Esophagus (tissue), 2 donors: ENCODE data around the gene GABRG3. TPM values are rescaled to one million over a fixed set of nuclear protein-coding genes. Genes with fewer than 3 reads are reported as not detected.
A peak's percentile ranks its signal among the peaks of the same experiment; 100 is the strongest.

Experiments used
- H3K27ac ChIP-seq, 2 donors: one replicate each; pipeline ENCODE4 v1.5.1; 2013; ENCODE audit warnings: low read depth in 2 of 2, mild to moderate bottlenecking in 2 of 2, inconsistent platforms in 1 of 2, low read length in 1 of 2, moderate library complexity in 1 of 2
- H3K27me3 ChIP-seq, 2 donors: one replicate each; pipeline ENCODE4 v1.6.1; 2013; ENCODE audit warnings: low read length in 2 of 2, control low read depth in 1 of 2, mild to moderate bottlenecking in 1 of 2; ENCODE audit not compliant: insufficient read depth in 2 of 2, control insufficient read depth in 1 of 2
- H3K36me3 ChIP-seq, 2 donors: one replicate each; pipeline ENCODE4 v1.6.1; 2013; ENCODE audit warnings: low read length in 1 of 2; ENCODE audit not compliant: control insufficient read depth in 2 of 2, insufficient read depth in 2 of 2
- H3K4me1 ChIP-seq, 2 donors: one replicate each; pipeline ENCODE4 v1.6.1; 2013; ENCODE audit warnings: low read length in 1 of 2; ENCODE audit not compliant: control insufficient read depth in 2 of 2, insufficient read depth in 2 of 2
- H3K4me3 ChIP-seq, 2 donors: one replicate each; pipeline ENCODE4 v1.5.1; 2013; ENCODE audit warnings: low read length in 2 of 2, mild to moderate bottlenecking in 2 of 2, low read depth in 1 of 2, moderate library complexity in 1 of 2
- H3K9me3 ChIP-seq, 2 donors: one replicate each; pipeline ENCODE4 v1.6.1; 2013; ENCODE audit warnings: mild to moderate bottlenecking in 2 of 2, low read depth in 1 of 2, low read length in 1 of 2, moderate library complexity in 1 of 2; ENCODE audit not compliant: control insufficient read depth in 2 of 2, insufficient read depth in 1 of 2
- WGBS, 2 donors: extraction: QIAGEN DNeasy Blood & Tissue Kit; methylation state at CpG; one replicate each; pipeline ENCODE4 v1.1.7; 2013; 5-methylcytosine and 5-hydroxymethylcytosine counted together
- polyA plus RNA-seq, 2 donors: library from polyadenylated mRNA; stranded (reverse); fragments of 200-250 nt; gene quantifications; one replicate each; pipeline ENCODE4 v1.2.3, GENCODE V29; 2013
- donor health status: healthy with polysubstance abuse.
- donor health status: Bipolar disorder and iron deficiency.

GABRG3 gene
- polyA plus RNA-seq, 2 donors: not detected

DNA sequence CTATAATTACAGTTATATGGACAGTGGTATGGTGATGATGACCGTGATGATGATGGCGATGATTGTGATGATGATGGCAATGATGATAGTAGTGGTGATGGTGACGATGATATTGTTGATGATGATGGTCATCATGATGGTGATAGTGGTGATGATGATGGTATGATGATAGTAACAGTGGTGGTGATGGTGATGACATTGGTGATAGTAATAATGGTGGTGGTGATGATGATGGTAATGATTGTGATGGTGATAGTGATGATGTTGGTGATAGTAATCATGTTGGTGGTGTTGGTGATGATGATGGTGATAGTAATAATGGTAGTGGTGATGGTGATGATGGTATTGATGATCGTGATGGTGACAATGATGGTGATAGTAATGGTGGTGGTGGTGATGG is 504.4 kb downstream of the GABRG3 start:
- Histone ChIP-seq H3K4me3 (no peak overlapping the region), H3K9me3 (no peaks in the 10 kb centered on the region), H3K36me3 (no peaks in the 10 kb centered on the region), H3K27ac (no peak overlapping the region), H3K4me1 (peaks cover 0 to 4% of the 10 kb centered on the region in 2 donors), H3K27me3 (no peaks in the 10 kb centered on the region)
- 94 to 96% methylated on average over 4 of the region's 4 CpGs for WGBS, 2 donors

DNA sequence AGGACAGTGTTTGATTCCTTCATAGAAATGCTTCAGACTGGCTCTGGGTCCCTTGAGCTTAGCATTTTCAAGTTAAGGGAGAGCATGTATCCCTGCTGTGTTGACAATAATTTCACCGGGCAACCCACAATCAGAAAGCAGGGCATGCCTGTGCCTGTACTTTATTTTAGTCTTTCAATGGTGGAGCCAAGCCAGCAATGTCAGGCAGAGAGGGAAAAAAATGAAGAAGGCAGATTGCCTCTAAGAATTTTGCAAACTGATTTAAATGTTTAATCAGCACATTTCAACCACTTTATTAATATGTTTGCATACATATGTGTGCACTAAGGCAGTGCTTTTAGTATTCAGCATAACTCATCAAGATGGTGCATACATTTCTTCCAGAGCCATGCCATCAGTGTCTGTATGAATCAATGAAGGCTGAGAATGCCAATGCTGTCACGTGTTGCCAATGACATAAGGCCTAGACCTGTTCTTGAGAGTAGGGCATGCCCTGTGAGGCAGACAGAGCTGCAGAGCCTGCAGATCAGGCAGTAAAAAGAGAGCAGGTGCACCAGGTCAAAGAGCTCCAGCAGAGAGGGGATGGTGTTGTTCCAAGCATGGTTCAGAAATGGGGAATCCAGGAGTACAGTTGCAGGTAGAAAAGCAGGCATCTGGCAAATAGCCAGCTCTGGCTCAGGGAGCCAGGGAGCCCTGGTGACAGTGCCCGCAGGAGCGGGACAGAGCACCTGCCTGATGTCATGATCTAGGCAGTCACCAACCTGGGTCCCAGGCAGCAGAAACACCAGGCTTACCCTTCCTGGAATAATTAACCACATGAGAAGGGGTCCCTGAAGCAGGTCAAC is 508.5 kb downstream of the GABRG3 start:
- H3K27ac ChIP-seq: peak overlapping the region; percentile 76 to 78

DNA sequence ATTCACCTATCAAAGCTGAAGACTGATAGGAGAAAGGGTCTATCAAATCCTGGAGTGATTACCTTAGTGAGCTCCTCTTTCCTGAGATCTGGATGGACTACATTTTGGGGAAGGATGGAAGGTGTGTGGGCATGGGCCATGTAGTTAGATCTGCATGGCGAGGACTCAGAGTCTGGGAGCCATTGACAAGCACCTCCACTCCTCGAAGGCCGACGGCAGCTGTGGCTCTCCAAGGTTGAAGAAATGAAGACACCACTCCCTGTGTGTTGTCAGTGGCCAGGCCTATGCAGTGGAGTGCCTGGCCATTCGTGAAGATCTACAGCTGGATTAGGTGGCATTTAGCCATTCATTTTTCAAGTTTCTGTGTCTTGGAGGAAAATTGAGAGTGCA is 509.2 kb downstream of the GABRG3 start:
- peaks cover 0 to 4% of the 10 kb centered on the region in 2 donors for H3K4me1 ChIP-seq
- 72 to 88% methylated on average over 5 of the region's 5 CpGs for WGBS, 2 donors
- peak overlapping the region; percentile 32 to 78 for H3K27ac ChIP-seq
- H3K4me3 ChIP-seq: no peak overlapping the region
- H3K36me3 ChIP-seq: no peaks in the 10 kb centered on the region
- no peaks in the 10 kb centered on the region for H3K27me3 ChIP-seq
- peaks cover 0 to 2% of the 10 kb centered on the region in 2 donors for H3K9me3 ChIP-seq

More for the DNA sequence above, 508.5 kb downstream of the GABRG3 start:
- Histone ChIP-seq H3K27me3 (no peaks in the 10 kb centered on the region), H3K9me3 (no peaks in the 10 kb centered on the region), H3K4me1 (peaks cover 0 to 4% of the 10 kb centered on the region in 2 donors), H3K36me3 (no peaks in the 10 kb centered on the region), H3K4me3 (no peak overlapping the region)
- 52 to 65% methylated on average over 4 of the region's 4 CpGs for WGBS, 2 donors

DNA sequence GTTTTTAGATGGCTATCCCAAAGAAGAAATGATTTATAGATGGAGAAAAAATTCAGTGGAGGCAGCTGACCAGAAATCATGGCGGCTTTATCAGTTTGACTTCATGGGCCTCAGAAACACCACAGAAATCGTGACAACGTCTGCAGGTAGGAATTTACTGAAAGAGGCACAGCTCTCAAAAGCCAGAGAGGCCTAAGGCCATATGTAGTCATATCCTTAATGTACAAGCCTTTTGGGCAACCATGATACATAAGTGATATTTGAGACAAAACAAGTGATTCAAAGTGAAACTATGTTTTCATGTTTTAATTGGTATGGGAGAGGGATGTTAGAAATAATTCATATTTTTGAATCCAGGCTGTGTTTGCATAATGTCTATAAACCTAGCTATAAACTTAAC is 509.7 kb downstream of the GABRG3 start:
- Histone ChIP-seq H3K27ac (no peak overlapping the region), H3K4me1 (peaks cover 0 to 4% of the 10 kb centered on the region in 2 donors), H3K27me3 (no peaks in the 10 kb centered on the region), H3K9me3 (peaks cover 0 to 2% of the 10 kb centered on the region in 2 donors), H3K36me3 (no peaks in the 10 kb centered on the region), H3K4me3 (no peak overlapping the region)
- WGBS, 2 donors: 70 to 76% methylated on average over 3 of the region's 3 CpGs

DNA sequence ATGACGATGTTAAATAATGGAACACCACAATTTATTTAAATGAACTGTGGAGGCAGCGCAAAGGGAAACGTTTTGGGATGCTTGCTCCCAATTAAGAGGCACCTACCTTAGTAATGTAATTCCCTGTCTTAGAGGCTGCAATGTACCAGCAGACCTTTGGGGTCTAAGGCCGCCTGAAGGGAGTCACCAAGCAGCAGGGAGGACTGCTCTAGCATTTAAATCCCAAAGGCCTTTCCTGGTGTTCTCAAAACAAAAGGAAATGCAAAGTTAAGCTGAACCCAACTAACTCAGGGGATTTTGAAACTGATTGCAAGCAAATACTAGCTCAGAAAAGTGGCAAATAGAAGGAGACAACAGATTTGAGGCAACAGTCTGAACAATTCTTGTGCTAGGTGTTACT is 510.8 kb downstream of the GABRG3 start:
- Histone ChIP-seq H3K27ac (no peak overlapping the region), H3K4me3 (no peak overlapping the region), H3K36me3 (no peaks in the 10 kb centered on the region), H3K4me1 (peaks cover 0 to 4% of the 10 kb centered on the region in 2 donors), H3K9me3 (peaks cover 0 to 2% of the 10 kb centered on the region in 2 donors), H3K27me3 (no peaks in the 10 kb centered on the region)
- WGBS, 2 donors: 72 to 79% methylated on average over 4 of the region's 4 CpGs

DNA sequence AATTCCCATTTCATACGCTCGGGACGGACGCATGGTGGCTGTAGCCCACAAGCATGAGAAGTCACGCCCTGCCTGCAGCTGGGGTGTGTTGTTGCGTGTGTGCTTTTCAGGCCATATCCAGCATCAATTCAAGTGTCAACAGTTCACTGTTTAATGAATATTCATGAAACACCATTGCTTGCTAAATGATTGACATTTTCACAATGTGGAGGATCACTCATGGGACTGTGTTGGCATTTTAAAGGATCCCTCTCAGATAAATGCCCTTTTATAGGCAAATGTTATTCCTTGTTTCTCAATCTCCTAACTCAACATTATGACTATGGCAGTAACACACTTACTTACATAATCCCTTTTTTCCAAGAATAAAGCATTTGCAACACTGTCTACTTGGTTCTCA is 511.3 kb downstream of the GABRG3 start:
- no peak overlapping the region for H3K4me3 ChIP-seq
- no peaks in the 10 kb centered on the region for H3K36me3 ChIP-seq
- peaks cover 0 to 2% of the 10 kb centered on the region in 2 donors for H3K9me3 ChIP-seq
- 90 to 96% methylated on average over 6 of the region's 6 CpGs for WGBS, 2 donors
- no peaks in the 10 kb centered on the region for H3K27me3 ChIP-seq
- peaks cover 0 to 4% of the 10 kb centered on the region in 2 donors for H3K4me1 ChIP-seq
- H3K27ac ChIP-seq: no peak overlapping the region

DNA sequence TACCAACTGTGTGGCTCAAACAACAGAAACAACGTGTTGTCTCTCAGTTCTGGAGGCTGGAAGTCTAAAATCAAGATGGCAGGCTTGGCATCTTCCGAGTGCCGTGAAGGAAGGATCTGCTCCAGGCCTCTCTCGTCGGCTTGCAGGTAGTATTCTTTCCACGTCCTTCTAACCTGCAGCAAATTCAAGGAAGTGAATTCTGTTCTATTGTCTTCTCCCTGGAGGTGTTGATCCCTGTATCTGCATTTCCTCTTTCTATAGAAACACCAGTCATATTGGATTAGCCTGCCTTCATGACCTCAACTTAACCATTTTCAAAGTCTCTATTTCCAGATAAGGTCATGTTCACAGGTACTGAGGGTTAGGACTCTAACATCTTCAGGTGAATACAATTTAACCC is 512.1 kb downstream of the GABRG3 start:
- peaks cover 0 to 2% of the 10 kb centered on the region in 2 donors for H3K9me3 ChIP-seq
- peaks cover 0 to 4% of the 10 kb centered on the region in 2 donors for H3K4me1 ChIP-seq
- H3K27me3 ChIP-seq: no peaks in the 10 kb centered on the region
- H3K4me3 ChIP-seq: no peak overlapping the region
- H3K36me3 ChIP-seq: no peaks in the 10 kb centered on the region
- WGBS, 2 donors: 70 to 76% methylated on average over 6 of the region's 6 CpGs
- peak overlapping the region in 1 of 2 donors; percentile 26 for H3K27ac ChIP-seq

DNA sequence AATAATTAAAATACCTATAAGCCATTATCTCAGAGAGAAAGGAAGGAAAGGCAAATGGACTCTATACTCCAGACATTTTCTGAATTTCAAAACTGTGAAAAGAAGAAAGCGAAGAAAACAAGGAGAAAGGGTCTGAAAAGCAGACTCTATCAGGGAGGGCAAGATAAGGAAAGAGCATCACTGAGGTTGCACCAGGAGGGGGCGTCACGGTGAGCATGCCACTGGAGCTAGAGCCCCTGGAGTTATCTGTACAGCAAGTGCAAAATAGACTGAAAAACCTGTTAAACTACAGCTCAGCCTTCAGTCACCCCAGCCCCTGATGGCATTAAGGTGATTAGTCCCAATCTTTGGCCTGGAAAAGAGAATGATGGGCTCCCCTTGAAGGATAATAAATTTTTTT is 514.3 kb downstream of the GABRG3 start:
- Histone ChIP-seq H3K9me3 (peaks cover 0 to 2% of the 10 kb centered on the region in 2 donors), H3K27me3 (no peaks in the 10 kb centered on the region), H3K36me3 (no peaks in the 10 kb centered on the region), H3K27ac (no peak overlapping the region), H3K4me1 (no peaks in the 10 kb centered on the region), H3K4me3 (no peak overlapping the region)
- WGBS, 2 donors: 89 to 92% methylated on average over 3 of the region's 3 CpGs

DNA sequence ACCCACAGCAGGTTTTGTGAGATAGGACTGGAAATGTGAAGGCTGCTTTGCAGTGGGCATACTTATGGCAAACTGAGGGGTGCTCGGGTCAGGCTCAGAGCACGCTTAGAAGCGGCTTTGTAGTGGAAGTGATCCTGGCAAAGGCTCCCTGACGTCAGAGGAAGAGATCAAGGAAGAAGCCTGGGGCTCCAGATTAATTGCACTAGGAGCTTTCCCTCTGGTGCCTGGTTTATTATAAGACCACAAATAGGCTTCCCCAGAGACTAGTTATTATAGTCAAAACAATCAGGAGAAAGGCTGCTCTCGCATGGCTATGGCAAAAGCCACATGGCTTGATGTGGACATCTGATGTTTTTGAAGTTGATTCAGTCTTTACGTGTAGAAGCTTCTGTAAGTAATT is 515.1 kb downstream of the GABRG3 start:
- Histone ChIP-seq H3K27me3 (no peaks in the 10 kb centered on the region), H3K4me3 (no peak overlapping the region)

More for the DNA sequence above, 515.1 kb downstream of the GABRG3 start:
- Histone ChIP-seq H3K9me3 (peaks cover 0 to 2% of the 10 kb centered on the region in 2 donors), H3K36me3 (no peaks in the 10 kb centered on the region), H3K27ac (no peak overlapping the region), H3K4me1 (peaks cover 0 to 2% of the 10 kb centered on the region in 2 donors)
- 52 to 61% methylated on average over 6 of the region's 6 CpGs for WGBS, 2 donors
